K562 (cell line): Measurements from ENCODE around the gene DAPK1. TPM values are rescaled to one million over a fixed set of nuclear protein-coding genes. Genes with fewer than 3 reads are reported as not detected.

ENCODE experiments used
- DNMT1 ChIP-seq: fragments of 450-650 bp; IDR thresholded peaks from 2 replicates; pipeline ENCODE4 v1.6.1; 2016; ENCODE audit warnings: antibody characterized with exemption, mild to moderate bottlenecking
- ETV1 ChIP-seq: fragments of 450-650 bp; conservative IDR thresholded peaks from 2 replicates; pipeline ENCODE4 v1.6.1; 2016; ENCODE audit warnings: missing genetic modification characterization, control low read depth, low read depth, missing compliant biosample characterization
- FOXJ2 ChIP-seq: fragments of 200-800 bp; sonication (Bioruptor generic); IDR thresholded peaks from 2 replicates; pipeline ENCODE4 v1.6.1; 2016; ENCODE audit warnings: missing genetic modification characterization, missing compliant biosample characterization
- MGA ChIP-seq: fragments of 450-650 bp; IDR thresholded peaks from 2 replicates; pipeline ENCODE4 v1.6.1; 2016; ENCODE audit warnings: mild to moderate bottlenecking, moderate library complexity
- SMARCA5 ChIP-seq: fragments of 450-650 bp; IDR thresholded peaks from 2 replicates; pipeline ENCODE4 v1.6.1; 2016
- TSHZ1 ChIP-seq: fragments of 250-450 bp; sonication (Bioruptor Pico); IDR thresholded peaks from 2 replicates; pipeline ENCODE4 v1.4.0; 2020; ENCODE audit warnings: mild to moderate bottlenecking, moderate library complexity
- ZNF311 ChIP-seq: fragments of 250-450 bp; sonication (Bioruptor Pico); IDR thresholded peaks from 2 replicates; pipeline ENCODE4 v1.4.0; 2020; ENCODE audit warnings: mild to moderate bottlenecking, moderate library complexity
- polyA plus RNA-seq, 8 experiments: library from polyadenylated mRNA; depleted of rRNA in 4 of 8; stranded (reverse) in 5 of 8; unstranded in 3 of 8; fragments of >200 nt; fragmentation: Nextera tagmentation in 2 of 8; fragmentation: Illumina TruSeq in 1 of 8; extraction: Ambion mirVana in 2 of 8; extraction: Trizol in 1 of 8; gene quantifications; 2 replicates each; pipeline versions ENCODE4 v1.2.1 to v1.2.3, GENCODE V29; 2011 to 2014; ENCODE audit warnings: inconsistent platforms in 1 of 8, missing spikeins in 1 of 8
- total RNA-seq, 7 experiments: library from RNA; depleted of rRNA in 6 of 7; stranded (reverse); fragments of >200 nt in 6 of 7; fragmentation: Illumina TruSeq in 2 of 7; extraction: Trizol in 2 of 7; gene quantifications; 2 replicates each; pipeline versions ENCODE4 v1.2.1 to v1.2.3, GENCODE V29; 2011 to 2021; ENCODE audit warnings: low replicate concordance in 1 of 7
- TF ChIP-seq, protein P1 (sequence below), 2 experiments: fragments of 450-650 bp; conservative IDR thresholded peaks; 2 replicates each; pipeline ENCODE4 v1.6.1; 2017; ENCODE audit warnings: mild to moderate bottlenecking in 2 of 2, moderate library complexity in 2 of 2

DAPK1 gene
- total and polyA plus RNA-seq, 9 of the 15 experiments (the other 6 are each of a cell fraction or from before 2014, with no cell fraction given) = 1.7 to 26.4 (median 15.8) TPM

DNA sequence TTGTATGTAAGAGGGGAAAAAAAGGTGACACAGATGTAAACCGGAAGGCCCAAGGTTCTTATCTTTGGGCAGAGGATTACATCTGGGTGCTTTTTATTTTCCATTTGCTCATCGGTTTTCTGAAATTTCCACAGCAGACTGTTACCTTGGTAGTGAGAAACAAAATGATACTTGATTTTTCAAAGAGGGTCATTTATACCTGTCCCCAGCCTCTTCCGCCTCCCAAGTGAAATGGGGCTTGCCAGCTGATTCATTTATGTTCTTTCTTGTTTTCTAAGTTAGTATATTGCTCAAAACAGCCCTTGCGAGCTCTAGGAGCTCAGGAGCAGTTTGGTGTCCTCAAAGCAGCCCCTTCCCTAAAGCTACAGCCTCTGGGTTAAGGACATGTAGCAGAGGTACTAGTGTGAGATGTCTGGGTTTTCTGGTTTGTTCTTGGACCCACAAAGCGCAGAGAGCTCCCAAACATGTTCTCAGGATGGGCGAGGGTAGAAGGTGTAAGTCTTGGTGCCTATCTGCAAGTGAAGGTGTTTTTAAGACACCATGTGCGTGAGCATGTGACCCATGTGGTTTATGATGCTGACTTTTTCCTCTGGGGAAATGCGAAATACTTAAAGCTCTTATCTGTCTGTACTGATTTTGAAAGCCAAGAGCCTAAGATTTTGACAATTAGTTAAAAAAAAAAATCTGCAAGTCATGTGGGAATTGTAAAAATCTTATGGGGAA, 38.3 kb downstream of the DAPK1 start (continued):
- TF ChIP-seq MGA (peak; percentile 66), DNMT1 (no peak), FOXJ2 (peak; percentile 74), SMARCA5 (no peak), ETV1 (tag) (peak; percentile 60), TSHZ1 (no peak), ZNF311 (no peak)
- TF ChIP-seq, protein P1, sequence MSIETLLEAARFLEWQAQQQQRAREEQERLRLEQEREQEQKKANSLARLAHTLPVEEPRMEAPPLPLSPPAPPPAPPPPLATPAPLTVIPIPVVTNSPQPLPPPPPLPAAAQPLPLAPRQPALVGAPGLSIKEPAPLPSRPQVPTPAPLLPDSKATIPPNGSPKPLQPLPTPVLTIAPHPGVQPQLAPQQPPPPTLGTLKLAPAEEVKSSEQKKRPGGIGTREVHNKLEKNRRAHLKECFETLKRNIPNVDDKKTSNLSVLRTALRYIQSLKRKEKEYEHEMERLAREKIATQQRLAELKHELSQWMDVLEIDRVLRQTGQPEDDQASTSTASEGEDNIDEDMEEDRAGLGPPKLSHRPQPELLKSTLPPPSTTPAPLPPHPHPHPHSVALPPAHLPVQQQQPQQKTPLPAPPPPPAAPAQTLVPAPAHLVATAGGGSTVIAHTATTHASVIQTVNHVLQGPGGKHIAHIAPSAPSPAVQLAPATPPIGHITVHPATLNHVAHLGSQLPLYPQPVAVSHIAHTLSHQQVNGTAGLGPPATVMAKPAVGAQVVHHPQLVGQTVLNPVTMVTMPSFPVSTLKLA (conservative IDR thresholded peaks at IDR 0.05) = peak in 1 of 2 experiments; percentile 38; a peak in 1 of 4 replicates
